HL-60/S4 treated with phorbol 12-myristate 13-acetate at 8.2 ng/mL for 4 days and 3 days (cell line): ENCODE data around the gene ABHD13.
"Not testable (repeated sequence)": the region's sequence is repeated elsewhere in the genome, so short reads cannot be mapped to it uniquely, and the experiment has no call there.

Source experiments
- in situ Hi-C: fragments of 300-500 bp; cut with MboI; formaldehyde crosslinking; loops from 2 replicates; pipeline ENCODE4 v1.15.0; 2022; ENCODE audit warnings: low sequenced_read_pairs

Gene ABHD13

DNA sequence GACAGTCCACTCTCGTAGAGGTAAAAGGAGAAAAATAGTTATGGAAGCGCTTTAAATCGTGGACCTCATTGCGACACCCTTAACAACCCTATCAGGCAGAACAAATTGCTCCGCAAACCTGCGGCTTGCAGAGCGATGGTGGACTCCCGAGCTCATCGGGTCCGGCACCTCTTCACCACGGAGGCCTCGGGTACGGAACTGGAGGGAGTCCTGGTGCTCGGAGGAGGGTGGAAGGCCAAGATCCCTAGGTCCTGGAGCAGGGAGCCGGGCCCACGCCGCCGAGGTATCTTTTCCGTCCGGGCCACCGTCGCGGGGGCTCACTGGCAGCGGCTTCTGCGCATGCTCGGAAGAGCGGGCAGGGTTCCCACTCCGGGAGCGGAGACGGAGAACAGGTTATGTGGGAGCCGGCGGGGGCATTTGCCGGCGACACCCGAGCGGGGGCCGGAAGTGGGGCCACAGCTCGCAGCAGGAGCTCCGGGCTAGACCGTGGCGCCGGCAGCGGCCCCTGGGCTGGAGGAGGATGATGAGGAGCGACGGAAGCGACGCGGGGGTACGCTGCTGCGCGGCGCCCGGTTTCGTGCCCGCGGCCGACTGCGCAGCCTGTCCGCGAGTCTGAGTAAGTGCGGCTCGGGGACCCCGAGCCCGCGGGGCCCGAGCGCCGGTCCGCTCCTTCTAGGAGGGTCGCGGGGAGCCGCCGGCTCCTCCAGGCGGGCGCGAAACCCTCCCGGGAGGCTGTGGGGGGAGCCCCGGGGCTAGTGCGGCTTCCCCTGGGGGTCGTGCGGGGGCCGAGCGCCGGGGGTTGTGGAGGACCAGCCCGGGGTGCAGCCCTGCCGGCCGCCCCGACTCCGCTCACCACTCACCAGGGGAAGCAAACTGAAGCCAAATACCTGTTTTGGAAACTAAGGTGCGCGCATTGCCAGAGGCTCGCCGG, at the start of gene ABHD13:
Gene ABHD13, plus strand, starts transcription at position 349 of the 931 bp plus-strand sequence. CDS start 10,827 bp downstream, outside the sequence.
- in situ Hi-C loops, result no loop called here

DNA sequence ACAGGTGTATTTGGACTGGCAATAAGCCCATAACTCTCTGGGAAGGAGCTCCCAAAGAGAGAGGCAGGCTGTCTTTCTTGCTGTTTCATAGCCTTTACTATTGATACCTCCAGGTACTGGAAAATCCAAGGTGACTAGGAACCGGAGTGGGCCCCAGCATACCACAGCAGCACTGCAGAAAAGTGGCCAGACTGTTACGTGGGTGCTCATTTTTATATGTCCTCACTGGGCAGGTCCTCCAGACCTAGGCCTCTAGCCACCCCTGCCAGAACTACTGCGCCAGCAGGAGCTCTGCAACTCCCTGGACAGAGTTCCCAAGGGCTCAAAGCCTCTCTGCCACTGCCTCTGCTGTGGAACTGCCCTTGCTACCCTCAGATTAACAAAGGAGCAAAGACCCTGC, 49.3 kb upstream of the ABHD13 start:
- in situ Hi-C loops, result no loop called here

DNA sequence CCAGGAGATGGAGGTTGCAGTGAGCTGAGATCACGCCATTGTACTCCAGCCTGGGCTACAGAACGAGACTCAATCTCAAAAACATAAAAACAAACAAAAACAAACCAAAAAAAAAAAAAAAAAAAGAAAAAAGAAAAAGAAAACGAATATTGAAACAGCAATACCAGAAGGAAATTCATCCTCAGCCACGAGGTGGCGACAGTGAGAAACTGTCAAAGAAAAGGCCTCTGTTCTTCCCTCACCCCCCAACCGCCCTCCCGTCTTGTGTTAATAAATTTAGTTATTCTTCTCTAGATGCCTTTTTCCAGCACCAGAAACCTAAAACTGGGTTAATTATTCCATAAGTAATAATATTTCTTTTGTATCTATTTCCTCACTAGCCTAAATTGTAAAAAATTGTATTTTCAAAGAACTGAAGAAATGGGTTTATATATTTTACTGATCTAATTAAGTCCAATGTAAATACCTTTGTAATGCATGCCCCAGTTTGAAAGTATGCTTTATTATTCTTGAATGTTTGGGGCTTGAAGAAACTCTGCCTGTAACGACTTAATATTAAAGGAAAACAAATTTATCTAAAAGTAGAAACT, 41.4 kb upstream of the ABHD13 start:
- in situ Hi-C loops, result no loop called here

DNA sequence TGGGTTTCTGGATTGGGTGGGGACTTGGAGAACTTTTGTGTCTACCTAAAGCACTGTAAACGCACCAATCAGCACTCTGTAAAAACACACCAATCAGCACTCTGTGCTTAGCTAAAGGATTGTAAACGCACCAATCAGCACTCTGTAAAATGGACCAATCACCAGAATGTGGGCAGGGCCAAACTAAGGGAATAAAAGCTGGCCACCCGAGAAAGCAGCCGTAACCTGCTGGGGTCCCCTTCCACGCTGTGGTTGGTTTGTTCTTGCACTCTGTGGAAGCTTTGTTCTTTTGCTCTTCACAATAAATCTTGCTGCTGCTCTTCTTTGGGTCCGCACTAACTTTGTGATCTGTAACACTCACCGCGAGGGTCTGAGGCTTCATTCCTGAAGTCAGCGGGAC, 40.1 kb upstream of the ABHD13 start:
- in situ Hi-C loops, result no loop called here

DNA sequence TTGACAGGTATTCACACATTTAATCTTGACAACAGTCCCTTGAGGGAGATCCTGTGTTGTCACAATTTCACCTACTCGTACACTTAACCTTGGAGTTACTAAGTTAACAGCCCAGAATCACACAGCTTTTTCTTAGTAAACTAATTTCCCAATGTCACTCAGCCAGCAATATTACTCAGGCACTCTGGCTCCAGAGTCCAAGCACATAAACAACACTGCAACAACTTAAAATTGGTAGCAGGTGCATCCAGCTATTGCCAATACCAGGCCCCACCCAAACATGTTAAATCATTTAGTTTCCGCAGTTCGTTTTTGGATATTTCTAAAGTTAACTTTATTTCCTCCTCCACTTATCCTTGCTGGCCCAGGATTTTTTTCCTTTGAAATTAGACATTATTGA, 35.5 kb upstream of the ABHD13 start:
- in situ Hi-C loops, result no loop called here

DNA sequence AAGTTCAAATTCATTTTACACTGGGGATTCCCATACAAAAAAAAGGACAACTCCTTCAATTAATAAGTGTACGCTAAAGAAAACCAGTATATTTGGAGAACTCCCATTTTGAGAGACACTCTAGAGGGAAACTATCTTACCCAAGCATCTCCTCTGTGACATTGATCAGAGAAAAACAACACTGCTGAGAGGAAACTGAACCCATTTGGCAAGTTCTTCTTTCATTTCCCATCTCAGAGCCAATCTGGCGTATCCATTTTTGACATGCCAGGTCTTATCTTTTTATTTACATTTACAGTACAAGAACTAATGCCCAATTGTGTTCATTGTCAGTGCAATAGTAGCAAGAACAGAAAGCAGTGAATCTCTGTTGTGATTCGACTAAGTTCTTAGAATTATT, 33.0 kb upstream of the ABHD13 start:
- in situ Hi-C loops, result no loop called here

DNA sequence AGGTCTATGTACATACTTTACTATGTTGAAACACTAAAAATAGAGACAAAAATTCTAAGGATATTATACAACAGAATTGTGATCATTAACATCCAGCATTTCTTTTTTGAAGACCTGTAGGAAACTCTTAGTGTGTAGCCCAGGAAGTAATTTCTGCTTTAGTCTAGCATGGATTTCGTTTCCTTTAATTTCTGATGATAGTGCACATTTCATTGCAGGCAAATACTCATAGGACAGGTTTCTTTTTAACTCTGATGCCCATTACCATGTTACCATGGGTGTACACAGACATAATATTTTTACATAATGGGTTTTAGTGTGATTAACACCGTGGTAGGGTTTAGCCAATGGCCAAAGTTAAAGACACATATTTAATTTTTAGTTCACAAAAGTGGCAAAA, 29.9 kb upstream of the ABHD13 start:
- in situ Hi-C loops, result no loop called here

DNA sequence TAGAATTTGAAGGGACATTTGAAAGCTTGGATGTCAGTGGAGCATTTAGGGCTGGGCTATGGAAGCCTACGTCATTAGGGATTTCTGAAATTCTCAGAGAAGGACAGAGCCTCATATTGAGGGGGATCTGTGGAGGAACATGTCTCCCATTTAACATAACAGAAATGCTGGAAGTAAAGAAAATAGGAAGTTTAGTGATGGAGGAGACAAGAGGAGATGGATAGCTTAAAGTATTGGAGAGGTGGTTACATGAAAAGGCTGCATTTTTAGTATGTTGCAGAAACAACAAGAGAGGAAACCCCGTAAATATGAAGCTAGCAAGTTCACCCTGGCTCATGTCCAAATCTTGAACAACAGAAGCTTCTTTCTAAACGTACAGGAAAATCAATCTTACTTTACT, 27.3 kb upstream of the ABHD13 start:
- in situ Hi-C loops, result no loop called here

DNA sequence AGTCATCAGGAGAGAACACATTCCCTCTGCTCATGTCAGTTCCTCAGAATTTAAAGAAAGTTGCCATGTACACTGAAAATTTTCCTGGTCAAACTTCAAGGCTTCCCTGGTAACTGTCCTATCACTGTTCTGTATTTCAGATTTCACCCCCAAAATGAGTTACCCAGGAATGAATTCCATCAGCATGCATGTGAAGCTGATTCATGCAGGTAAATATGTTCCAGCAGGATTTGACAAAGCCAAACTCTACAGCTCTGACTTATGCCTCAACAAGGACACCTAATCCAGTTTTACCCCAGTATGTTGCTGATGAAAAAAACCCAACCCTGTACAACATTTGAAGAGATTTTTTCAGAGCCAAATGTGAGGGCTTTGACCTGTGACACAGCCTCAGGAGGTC, 24.4 kb upstream of the ABHD13 start:
- in situ Hi-C loops, result no loop called here

DNA sequence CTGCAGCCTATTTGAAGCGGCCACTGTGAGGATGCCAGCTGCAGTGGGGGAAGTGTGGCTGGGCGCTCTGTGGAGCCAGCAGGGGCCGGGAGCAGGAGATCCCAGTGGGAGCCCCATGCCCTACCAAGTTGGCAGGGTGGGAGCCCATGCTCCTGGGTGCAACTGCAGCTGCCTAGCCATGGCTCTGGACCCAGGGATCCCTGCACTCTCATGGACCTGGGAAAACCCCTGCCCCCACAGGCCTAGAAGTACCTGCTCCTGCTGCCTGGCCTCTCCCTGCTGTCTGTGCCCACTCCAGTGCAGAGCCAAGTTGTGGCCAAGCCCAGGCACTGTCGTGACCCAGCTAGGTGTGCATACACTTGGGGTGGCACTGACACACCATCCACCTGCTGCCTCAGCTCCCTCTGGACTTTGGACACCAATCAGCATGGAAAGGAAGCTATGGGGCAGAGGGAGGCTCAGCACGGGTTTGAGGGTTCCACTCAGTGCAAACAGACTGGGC, 23.7 kb upstream of the ABHD13 start:
- in situ Hi-C loops, result no loop called here

DNA sequence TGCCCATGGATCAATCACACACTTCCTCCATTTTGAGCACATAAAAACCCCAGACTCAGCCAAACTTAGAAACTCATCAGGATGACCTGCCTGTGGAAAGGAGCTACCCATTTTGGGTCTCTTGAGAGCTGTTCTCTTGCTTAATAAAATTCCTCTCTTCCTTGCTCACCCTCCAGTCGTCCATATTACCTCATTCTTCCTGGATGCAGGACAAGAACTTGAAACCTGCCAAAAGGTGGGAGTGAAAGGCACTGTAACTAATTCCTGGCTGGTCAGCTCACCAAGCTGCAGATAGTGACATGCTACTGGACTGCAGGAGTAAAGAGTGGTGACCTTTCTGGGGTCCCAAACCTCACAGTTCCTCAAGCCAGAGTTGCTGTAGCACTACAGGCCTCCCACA, 23.0 kb upstream of the ABHD13 start:
- in situ Hi-C loops, result no loop called here

DNA sequence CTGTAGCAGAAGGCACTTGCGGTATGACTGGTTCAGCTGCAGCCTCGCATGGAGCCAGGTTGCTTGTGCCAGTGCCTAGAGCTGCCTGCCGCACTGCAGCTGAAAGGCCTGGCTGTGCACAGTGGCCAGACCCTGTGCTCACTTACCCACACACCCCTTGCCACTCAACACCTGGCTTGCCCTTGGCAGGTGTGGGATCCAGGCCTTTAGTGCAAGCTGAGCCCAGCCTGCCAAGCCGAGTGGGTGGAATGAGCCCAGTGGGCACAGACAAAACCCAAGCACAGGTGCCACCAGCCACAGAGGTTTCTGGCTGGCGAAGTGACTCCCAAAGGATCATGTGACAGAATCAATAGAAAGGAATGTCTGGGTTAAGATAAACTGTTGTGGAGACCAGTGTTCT, 22.3 kb upstream of the ABHD13 start:
- in situ Hi-C loops, result no loop called here

DNA sequence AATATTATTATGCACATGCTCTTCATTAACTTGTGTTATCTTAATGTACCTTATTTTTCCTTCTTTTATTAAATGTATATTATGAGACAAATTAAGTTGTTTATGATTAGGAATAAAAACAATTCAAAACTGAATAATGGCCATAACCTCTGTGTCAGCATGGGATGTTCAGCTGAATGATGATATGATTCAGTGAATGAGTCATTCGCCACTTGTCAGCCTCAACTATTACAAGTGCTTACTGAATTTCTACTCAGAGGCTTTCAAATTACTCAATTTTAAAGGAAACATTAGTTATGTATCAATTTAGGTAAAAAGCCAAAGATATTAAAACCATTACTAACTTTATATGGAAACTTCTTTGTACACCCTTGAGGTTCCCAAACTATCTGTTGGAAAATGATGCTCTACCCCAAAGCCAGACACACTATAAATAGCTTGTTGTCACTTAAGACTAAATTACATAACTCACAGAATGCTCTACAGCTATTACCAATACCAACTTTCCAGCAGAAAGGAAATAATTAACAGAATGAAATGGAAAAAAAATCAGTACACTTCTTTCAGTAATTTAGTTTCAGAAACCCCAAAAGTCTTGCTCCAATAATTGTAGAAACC, 17.3 kb upstream of the ABHD13 start:
- in situ Hi-C loops, result no loop called here

DNA sequence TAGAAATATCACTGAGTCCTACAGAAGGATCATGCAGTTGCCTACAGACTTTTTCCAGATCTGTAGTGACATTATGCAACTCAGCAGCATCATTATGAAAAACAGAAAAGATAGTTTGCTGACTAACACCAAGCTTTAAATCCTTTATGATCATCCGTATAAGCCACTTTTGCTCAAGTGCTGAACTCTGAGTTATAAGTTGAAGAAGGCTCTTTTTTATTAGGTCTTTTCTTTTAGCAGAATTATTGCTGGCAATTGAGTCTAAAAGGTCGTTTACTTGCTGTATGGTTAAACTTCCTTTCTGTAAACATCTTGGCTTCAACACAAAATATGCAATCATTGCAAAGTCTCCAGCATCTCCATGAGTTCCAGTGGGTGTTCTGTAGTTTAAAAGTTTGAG, 7.6 kb upstream of the ABHD13 start:
- in situ Hi-C loops, result no loop called here

DNA sequence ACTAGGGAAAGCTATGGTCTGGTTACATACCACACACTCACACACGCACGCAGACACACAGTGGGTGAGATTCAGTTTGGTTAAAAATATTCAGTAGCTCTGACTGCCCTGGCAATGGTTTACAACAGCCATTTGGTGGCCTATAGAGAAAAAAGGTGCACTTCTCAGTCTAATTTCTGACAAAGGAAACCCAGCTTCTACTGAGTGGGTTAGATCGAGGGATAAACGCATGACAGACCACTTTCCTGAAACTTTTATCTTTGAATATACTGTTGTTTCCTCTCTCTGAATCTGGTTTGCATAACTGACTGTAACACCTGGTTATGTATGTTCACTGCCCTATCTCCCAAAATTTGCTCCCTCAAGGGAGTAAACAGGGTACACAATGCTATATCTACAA, 5.3 kb upstream of the ABHD13 start:
- in situ Hi-C loops, result no loop called here

DNA sequence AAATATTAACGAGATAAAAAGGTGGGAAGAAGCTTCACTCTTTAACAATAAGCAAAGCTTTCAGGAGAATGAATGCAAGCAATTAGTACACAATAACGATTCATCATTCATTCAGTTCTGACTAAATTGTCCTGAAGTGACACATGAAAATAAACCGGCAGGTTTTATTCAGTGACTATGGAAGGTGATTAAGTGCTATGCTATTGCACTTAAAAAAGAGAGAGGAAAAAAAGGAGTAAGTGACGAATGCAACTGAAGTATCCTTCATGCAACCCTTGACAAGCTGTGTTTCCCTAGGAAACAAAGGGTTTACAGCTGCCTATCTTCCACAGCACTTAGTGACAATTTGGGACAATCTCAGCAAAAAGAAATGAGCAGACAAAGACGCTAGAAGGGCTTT, 4.2 kb upstream of the ABHD13 start:
- in situ Hi-C loops, result no loop called here

DNA sequence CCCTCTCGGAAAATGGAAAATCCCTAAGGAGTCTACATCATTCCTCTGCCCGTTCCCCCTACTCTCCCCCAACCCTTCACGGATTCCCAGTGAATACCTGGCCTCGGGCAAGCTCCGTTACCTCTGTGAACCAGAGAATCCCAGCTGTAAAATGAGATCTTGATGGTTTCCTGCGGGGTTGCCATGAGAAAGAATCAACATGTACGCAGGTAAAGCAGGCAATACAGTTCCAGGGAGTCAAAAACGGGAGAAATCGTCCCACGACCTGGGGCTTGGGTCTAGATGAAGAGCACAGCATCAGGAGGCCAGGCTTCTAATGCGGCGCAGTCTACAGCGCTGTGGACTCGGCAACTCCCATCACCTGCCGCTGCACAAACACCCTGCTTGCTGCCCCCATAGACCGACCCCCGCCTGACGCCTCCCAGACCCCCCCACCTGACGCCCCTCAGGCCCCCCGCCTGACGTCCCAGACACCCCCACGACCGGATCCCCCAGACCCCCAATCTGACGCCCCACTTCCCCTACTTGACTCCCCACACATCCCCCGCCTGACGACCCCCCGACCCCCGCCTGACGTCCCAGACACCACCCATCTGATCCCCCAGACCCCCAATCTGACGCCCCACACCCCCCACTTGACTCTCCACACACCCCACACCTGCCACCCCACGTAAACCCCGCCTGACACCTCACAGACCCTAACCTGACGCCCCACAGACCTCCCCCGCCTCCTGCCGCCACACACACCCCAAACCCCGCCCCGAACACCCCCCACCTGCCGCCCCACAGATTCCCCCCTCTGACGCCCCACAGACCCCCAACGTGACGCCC, 3.5 kb upstream of the ABHD13 start:
- in situ Hi-C loops, result no loop called here

DNA sequence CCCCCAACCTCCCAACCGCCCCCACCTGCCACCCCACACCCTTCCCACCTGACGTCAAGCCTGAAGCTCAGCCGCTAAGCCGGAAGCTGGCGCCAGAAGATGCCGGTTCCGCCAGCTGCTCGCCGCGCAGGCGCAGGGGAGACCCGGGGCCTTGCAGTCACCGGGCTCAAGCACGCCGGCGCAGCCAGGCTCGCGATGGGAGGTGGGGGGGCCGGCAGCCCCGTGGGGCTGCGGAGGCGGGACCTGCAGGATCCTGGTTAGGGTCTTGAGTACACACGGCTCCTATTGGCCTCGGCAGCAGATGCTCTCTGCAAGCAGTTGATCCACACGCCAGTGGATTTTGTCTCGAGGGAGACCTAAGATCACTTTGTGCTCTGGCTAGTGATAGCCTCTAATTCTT, 2.8 kb upstream of the ABHD13 start, which contains the start of gene LIG4:
Gene LIG4, minus strand, starts transcription at position 101 of the 400 bp plus-strand sequence. CDS start 4,268 bp downstream, outside the sequence.
- in situ Hi-C loops, result no loop called here

DNA sequence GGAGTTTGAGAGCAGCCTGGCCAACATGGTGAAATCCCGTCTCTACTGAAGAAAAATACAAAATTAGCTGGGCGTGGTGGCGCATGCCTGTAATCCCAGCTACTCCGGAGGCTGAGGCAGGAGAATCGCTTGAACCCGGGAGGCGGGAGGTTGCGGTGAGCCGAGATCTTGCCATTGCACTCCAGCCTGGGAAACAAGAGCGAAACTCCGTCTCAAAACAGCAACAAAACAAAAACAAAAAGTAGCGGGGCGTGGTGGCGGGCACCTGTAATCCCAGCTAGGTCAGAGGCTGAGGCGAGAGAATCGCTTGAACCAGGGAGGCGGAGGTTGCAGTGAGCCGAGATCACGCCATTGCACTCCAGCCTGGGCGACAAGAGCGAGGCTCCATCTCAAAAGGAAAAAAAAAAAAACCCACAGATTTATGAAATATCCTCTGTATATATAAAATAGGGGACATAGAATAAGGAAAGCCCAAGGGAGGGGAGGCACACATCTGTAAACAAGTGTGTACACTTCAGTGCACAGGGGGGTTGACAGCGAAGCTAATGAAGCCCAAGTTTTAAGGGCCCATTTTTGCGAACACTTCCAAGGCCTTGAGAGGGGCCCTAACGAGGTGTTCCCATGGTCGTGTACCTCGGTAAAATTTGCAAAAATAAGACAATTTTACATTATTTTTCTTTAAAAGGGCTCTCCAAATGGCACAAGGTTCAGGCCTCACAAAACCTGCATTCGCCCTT, 717 bp upstream of the ABHD13 start:
- in situ Hi-C loops, result not testable (repeated sequence)

DNA sequence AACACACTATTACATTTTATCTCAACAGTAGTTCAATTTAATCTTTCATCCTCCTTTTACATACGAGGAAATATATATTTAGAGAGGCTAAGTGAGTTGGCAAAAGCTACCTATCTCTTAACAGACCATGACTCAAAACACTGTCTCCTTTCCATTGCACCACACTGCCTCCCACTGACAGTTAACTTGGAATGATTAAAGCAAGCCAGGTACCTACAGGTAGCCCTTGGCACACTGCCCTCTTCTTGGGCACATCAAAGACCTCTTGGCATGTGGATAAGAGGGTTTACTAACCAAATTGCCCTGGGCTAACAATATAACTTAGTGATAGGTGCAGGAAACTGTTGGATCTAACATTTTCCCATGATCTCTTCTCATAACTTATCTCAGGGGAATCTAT, 1.8 kb downstream of the ABHD13 start:
- in situ Hi-C loops, result no loop called here
